GM12878 (cell line): Measurements from ENCODE around the gene FCGR3A. TPM values are rescaled to one million over a fixed set of nuclear protein-coding genes. Genes with fewer than 3 reads are reported as not detected.
"Not testable (repeated sequence)": the region's sequence is repeated elsewhere in the genome, so short reads cannot be mapped to it uniquely, and the experiment has no call there.

Source experiments
- ATAC-seq: fragments of 200-7000 bp; cut with Tn5 transposase; 3 replicates; pipeline ENCODE4 v1.9.1; 2020; ENCODE audit warnings: mild to moderate bottlenecking, moderate library complexity
- BruUV-seq: library from RNA; stranded (reverse); fragments of 400-500 nt; replicated peaks from 2 replicates; lab custom pipeline; 2021; lab: Mats Ljungman, UMichigan
- CTCF ChIA-PET: fragments of 300-600 bp; sonication (Branson Sonifier 250); formaldehyde crosslinking; extraction: SDS; loops from one replicate; lab custom pipeline; 2021; ENCODE audit warnings: inconsistent platforms; lab: Yijun Ruan, JAX
- POLR2A ChIA-PET: fragments of 350-600 bp; formaldehyde crosslinking; extraction: SDS; loops from one replicate; lab custom pipeline; 2021; ENCODE audit warnings: inconsistent platforms; lab: Charles Lee
- RAD21 ChIA-PET: fragments of 300-600 bp; sonication (Branson Sonifier 250); formaldehyde crosslinking; loops from one replicate; lab custom pipeline; 2023; ENCODE audit warnings: antibody characterized with exemption; ENCODE audit not compliant: unreplicated experiment; lab: Charles Lee
- SMC1A ChIA-PET: fragments of 300-600 bp; sonication (Branson Sonifier 250); formaldehyde crosslinking; loops from one replicate; lab custom pipeline; 2023; ENCODE audit not compliant: unreplicated experiment, uncharacterized antibody; lab: Charles Lee
- DNase-seq: peaks from one replicate; pipeline ENCODE4 v3.0.0-alpha.2; 2011; ENCODE audit warnings: low read depth, low spot score
- FAIRE-seq: peaks from 3 replicates; lab custom pipeline; 2011; peaks lifted over from hg19 to GRCh38; lab: Jason Lieb, UNC
- H2AFZ ChIP-seq: 2 replicates; pipeline ENCODE4 v1.6.0; 2011; ENCODE audit warnings: low read depth, low read length, control low read depth; ENCODE audit not compliant: control insufficient read depth
- H3K27ac ChIP-seq: 2 replicates; pipeline ENCODE4 v1.5.1; 2011; ENCODE audit warnings: control low read depth; ENCODE audit not compliant: control insufficient read depth, insufficient read depth
- H3K27me3 ChIP-seq, 2 experiments: replicated peaks in 1 of 2; 2 replicates each; pipeline versions ENCODE4 v1.6.0 to v1.6.1; 2011; ENCODE audit warnings: low read length in 1 of 2; ENCODE audit not compliant: control insufficient read depth in 2 of 2, insufficient read depth in 2 of 2
- H3K36me3 ChIP-seq, 2 experiments: 2 replicates each; pipeline ENCODE4 v1.5.1; 2011; ENCODE audit warnings: low read length in 1 of 2; ENCODE audit not compliant: control insufficient read depth in 2 of 2, insufficient read depth in 2 of 2
- H3K4me1 ChIP-seq: 2 replicates; pipeline ENCODE4 v1.6.1; 2011; ENCODE audit warnings: mild to moderate bottlenecking, low read length, moderate library complexity, mixed read lengths; ENCODE audit not compliant: control insufficient read depth, insufficient read depth
- H3K4me2 ChIP-seq: 2 replicates; pipeline ENCODE4 v1.6.0; 2011; ENCODE audit warnings: control low read depth; ENCODE audit not compliant: control insufficient read depth, insufficient read depth
- H3K4me3 ChIP-seq: fragments of 200-600 bp; sonication (generic); 2 replicates; pipeline ENCODE4 v1.5.1; 2016
- H3K79me2 ChIP-seq: 2 replicates; pipeline ENCODE4 v1.6.0; 2011; ENCODE audit warnings: low read length; ENCODE audit not compliant: control insufficient read depth, insufficient read depth
- H3K9ac ChIP-seq: 2 replicates; pipeline ENCODE4 v1.8.0; 2011; ENCODE audit warnings: low read length, control low read depth, mixed read lengths; ENCODE audit not compliant: control insufficient read depth, insufficient read depth
- H3K9me3 ChIP-seq: replicated peaks from 3 replicates; pipeline ENCODE4 v1.5.1; 2011; ENCODE audit warnings: mild to moderate bottlenecking, low read length; ENCODE audit not compliant: control insufficient read depth, insufficient read depth
- H4K20me1 ChIP-seq: 2 replicates; pipeline ENCODE4 v1.6.0; 2011; ENCODE audit not compliant: control insufficient read depth, insufficient read depth
- EP300 ChIP-seq, 2 experiments: fragments of 150-350 bp in 1 of 2; IDR thresholded peaks; 2 replicates each; pipeline ENCODE4 v1.6.1; 2011 to 2012; ENCODE audit warnings: low read depth in 2 of 2, low read length in 2 of 2, borderline replicate concordance in 1 of 2, improper control_type of control experiment in 1 of 2, inconsistent platforms in 1 of 2; ENCODE audit not compliant: control insufficient read depth in 1 of 2
- ESRRA ChIP-seq: IDR thresholded peaks from 2 replicates; pipeline ENCODE4 v1.6.1; 2012; ENCODE audit warnings: mild to moderate bottlenecking, low read length, improper control_type of control experiment
- IKZF1 ChIP-seq: fragments of 450-650 bp; conservative IDR thresholded peaks from 2 replicates; pipeline ENCODE4 v1.6.1; 2017; ENCODE audit warnings: antibody characterized with exemption, mild to moderate bottlenecking
- NBN ChIP-seq: fragments of 450-650 bp; IDR thresholded peaks from 2 replicates; pipeline ENCODE4 v1.6.1; 2016
- NR2F1 ChIP-seq: fragments of 450-650 bp; conservative IDR thresholded peaks from 2 replicates; pipeline ENCODE4 v1.6.1; 2017; ENCODE audit warnings: mild to moderate bottlenecking
- RB1 ChIP-seq: fragments of 450-650 bp; formaldehyde crosslinking; IDR thresholded peaks from 2 replicates; pipeline ENCODE4 v1.6.1; 2017; ENCODE audit warnings: mild to moderate bottlenecking, borderline replicate concordance
- RUNX3 ChIP-seq: IDR thresholded peaks from 2 replicates; pipeline ENCODE4 v1.6.1; 2012; ENCODE audit warnings: low read length, inconsistent platforms
- SMARCA5 ChIP-seq: fragments of 450-650 bp; IDR thresholded peaks from 2 replicates; pipeline ENCODE4 v1.6.1; 2017; ENCODE audit warnings: mild to moderate bottlenecking
- SREBF2 ChIP-seq: IDR thresholded peaks from 2 replicates; pipeline ENCODE4 v1.6.1; 2012; ENCODE audit warnings: mild to moderate bottlenecking, low read length
- YY1 ChIP-seq: IDR thresholded peaks from 2 replicates; pipeline ENCODE4 v1.6.1; 2011; ENCODE audit warnings: low read depth, mild to moderate bottlenecking, low read length
- ZNF24 ChIP-seq: fragments of 450-650 bp; IDR thresholded peaks from 2 replicates; pipeline ENCODE4 v1.6.1; 2017; ENCODE audit warnings: antibody characterized with exemption, mild to moderate bottlenecking
- WGBS: methylation state at CpG from one replicate; pipeline ENCODE4 v1.1.6; 2016; ENCODE audit warnings: low lambda C conversion rate; ENCODE audit not compliant: insufficient replicate concordance, insufficient coverage; ENCODE audit errors: missing lambda C conversion rate; 5-methylcytosine and 5-hydroxymethylcytosine counted together
- in situ Hi-C: fragments of 300-500 bp; cut with MboI; formaldehyde crosslinking; loops from 9 replicates; pipeline ENCODE4 v1.14.3; 2018; ENCODE audit warnings: mixed read lengths
- intact Hi-C: fragments of 100-400 bp; cut with micrococcal nuclease; formaldehyde crosslinking; loops from one replicate; pipeline ENCODE4 v1.14.2; 2022; ENCODE audit not compliant: unreplicated experiment
- polyA plus RNA-seq, 11 experiments: library from polyadenylated mRNA; depleted of rRNA in 4 of 11; unstranded in 6 of 11; stranded (reverse) in 5 of 11; fragments of >200 nt; fragmentation: Nextera tagmentation in 4 of 11; fragmentation: Illumina TruSeq in 1 of 11; extraction: Ambion mirVana in 4 of 11; extraction: Trizol in 1 of 11; gene quantifications; 1 replicate in 1 of 11; 2 replicates in 10 of 11; pipeline versions ENCODE4 v1.2.1 to v1.2.3, GENCODE V29; 2011 to 2016; ENCODE audit warnings: inconsistent platforms in 2 of 11, missing spikeins in 2 of 11, low read depth in 1 of 11
- total RNA-seq, 4 experiments: library from RNA; depleted of rRNA in 3 of 4; stranded (reverse); fragments of >200 nt in 3 of 4; fragmentation: Illumina TruSeq in 1 of 4; extraction: Trizol in 1 of 4; gene quantifications; 2 replicates each; pipeline versions ENCODE4 v1.2.1 to v1.2.3, GENCODE V29; 2013 to 2021
- TF ChIP-seq, protein P1 (sequence below): fragments of 450-650 bp; IDR thresholded peaks from 2 replicates; pipeline ENCODE4 v1.6.1; 2014; ENCODE audit warnings: mild to moderate bottlenecking
- TF ChIP-seq, protein P2 (sequence below): fragments of 150-350 bp; IDR thresholded peaks from 2 replicates; pipeline ENCODE4 v1.6.1; 2014; ENCODE audit warnings: mild to moderate bottlenecking, low read depth, low read length

FCGR3A gene
- total and polyA plus RNA-seq, 10 of the 15 experiments (the other 5 are each of a cell fraction or from before 2014, with no cell fraction given), result 0.09 to 0.10 TPM; not detected in 8

DNA sequence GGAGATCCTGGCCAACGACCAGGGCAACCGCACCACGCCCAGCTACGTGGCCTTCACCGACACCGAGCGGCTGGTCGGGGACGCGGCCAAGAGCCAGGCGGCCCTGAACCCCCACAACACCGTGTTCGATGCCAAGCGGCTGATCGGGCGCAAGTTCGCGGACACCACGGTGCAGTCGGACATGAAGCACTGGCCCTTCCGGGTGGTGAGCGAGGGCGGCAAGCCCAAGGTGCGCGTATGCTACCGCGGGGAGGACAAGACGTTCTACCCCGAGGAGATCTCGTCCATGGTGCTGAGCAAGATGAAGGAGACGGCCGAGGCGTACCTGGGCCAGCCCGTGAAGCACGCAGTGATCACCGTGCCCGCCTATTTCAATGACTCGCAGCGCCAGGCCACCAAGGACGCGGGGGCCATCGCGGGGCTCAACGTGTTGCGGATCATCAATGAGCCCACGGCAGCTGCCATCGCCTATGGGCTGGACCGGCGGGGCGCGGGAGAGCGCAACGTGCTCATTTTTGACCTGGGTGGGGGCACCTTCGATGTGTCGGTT is 24.8 kb downstream of the FCGR3A start:
- FAIRE-seq, H3K9me3 ChIP-seq, DNase-seq, H3K36me3 ChIP-seq, SMC1A ChIA-PET, RAD21 ChIA-PET, POLR2A ChIA-PET, in situ Hi-C loops, BruUV-seq, H4K20me1 ChIP-seq, intact Hi-C loops, H3K27ac ChIP-seq, CTCF ChIA-PET, H3K4me1 ChIP-seq, H3K27me3 ChIP-seq, H3K79me2 ChIP-seq, H3K9ac ChIP-seq: not testable (repeated sequence)
- H3K4me3 ChIP-seq, result peak overlapping the region; percentile 33; the same call in 1 of the 2 replicates
- H3K4me2 ChIP-seq, result 0 out of 2 replicates have a peak overlapping the region, but pooled peaks have one; percentile 31
- ATAC-seq, result peak; percentile 61
- 51% methylated on average over 24 of the region's 55 CpGs for WGBS
- H2AFZ ChIP-seq, result peak overlapping the region; percentile 60

DNA sequence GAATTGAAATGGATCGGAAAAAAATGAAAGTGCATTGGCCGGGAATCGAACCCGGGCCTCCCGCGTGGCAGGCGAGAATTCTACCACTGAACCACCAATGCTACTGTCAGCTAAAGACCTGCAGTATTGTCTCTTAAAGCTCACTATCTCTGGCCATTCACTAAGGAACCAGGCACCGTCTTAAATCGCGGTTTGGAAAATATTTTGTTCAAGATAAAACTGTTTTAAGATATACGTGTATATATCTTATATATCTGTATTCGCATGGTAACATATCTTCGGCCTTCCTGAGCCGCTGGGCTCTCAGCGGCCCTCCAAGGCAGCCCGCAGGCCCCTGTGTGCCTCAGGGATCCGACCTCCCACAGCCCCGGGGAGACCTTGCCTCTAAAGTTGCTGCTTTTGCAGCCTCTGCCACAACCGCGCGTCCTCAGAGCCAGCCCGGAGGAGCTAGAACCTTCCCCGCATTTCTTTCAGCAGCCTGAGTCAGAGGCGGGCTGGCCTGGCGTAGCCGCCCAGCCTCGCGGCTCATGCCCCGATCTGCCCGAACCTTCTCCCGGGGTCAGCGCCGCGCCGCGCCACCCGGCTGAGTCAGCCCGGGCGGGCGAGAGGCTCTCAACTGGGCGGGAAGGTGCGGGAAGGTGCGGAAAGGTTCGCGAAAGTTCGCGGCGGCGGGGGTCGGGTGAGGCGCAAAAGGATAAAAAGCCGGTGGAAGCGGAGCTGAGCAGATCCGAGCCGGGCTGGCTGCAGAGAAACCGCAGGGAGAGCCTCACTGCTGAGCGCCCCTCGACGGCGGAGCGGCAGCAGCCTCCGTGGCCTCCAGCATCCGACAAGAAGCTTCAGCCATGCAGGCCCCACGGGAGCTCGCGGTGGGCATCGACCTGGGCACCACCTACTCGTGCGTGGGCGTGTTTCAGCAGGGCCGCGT is 25.5 kb downstream of the FCGR3A start, which contains the start of gene HSPA6:
Gene HSPA6 (plus strand): TSS at position 724 of the 925 bp plus-strand sequence. CDS start 119 bp downstream, at position 843.
- RAD21 ChIA-PET, result not testable (repeated sequence)
- CTCF ChIA-PET, result interaction anchor here (0.7 to 0.9 kb wide), 2 partner anchors 8 to 19 kb away, joined by 3 to 4 read pairs; partner anchors contain the start of gene FCGR2A
- TF ChIP-seq ZNF24, result peak; percentile 100
- peak; percentile 86 for TF ChIP-seq RB1
- peak; percentile 45; the same call in 1 of the 2 replicates for TF ChIP-seq NR2F1
- peak in 1 of 2 experiments; percentile 75; a peak in 1 of 4 replicates for TF ChIP-seq EP300 (IDR thresholded peaks at IDR 0.05; ENCODE audit: borderline replicate concordance in 1 of 2, control insufficient read depth in 1 of 2, low read depth in 2 of 2, low read length in 2 of 2)
- peak; percentile 84 for TF ChIP-seq IKZF1
- TF ChIP-seq, protein P1, sequence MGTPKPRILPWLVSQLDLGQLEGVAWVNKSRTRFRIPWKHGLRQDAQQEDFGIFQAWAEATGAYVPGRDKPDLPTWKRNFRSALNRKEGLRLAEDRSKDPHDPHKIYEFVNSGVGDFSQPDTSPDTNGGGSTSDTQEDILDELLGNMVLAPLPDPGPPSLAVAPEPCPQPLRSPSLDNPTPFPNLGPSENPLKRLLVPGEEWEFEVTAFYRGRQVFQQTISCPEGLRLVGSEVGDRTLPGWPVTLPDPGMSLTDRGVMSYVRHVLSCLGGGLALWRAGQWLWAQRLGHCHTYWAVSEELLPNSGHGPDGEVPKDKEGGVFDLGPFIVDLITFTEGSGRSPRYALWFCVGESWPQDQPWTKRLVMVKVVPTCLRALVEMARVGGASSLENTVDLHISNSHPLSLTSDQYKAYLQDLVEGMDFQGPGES, result 0 out of 2 replicates have a peak, but pooled peaks have one; percentile 32
- TF ChIP-seq SMARCA5, result peak; percentile 89
- peak; percentile 72 for TF ChIP-seq RUNX3
- peak; percentile 76 for TF ChIP-seq YY1
- TF ChIP-seq ESRRA, result peak; percentile 76; the same call in 1 of the 2 replicates
- TF ChIP-seq NBN, result 0 out of 2 replicates have a peak, but pooled peaks have one; percentile 33
- TF ChIP-seq, protein P2, sequence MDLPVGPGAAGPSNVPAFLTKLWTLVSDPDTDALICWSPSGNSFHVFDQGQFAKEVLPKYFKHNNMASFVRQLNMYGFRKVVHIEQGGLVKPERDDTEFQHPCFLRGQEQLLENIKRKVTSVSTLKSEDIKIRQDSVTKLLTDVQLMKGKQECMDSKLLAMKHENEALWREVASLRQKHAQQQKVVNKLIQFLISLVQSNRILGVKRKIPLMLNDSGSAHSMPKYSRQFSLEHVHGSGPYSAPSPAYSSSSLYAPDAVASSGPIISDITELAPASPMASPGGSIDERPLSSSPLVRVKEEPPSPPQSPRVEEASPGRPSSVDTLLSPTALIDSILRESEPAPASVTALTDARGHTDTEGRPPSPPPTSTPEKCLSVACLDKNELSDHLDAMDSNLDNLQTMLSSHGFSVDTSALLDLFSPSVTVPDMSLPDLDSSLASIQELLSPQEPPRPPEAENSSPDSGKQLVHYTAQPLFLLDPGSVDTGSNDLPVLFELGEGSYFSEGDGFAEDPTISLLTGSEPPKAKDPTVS, result peak; percentile 97
- peak; percentile 94 for TF ChIP-seq SREBF2

More for the DNA sequence above, 25.5 kb downstream of the FCGR3A start, which contains the start of gene HSPA6:
- H4K20me1 ChIP-seq, H3K9me3 ChIP-seq, FAIRE-seq, in situ Hi-C loops, H3K27me3 ChIP-seq, POLR2A ChIA-PET, H3K36me3 ChIP-seq, H3K4me1 ChIP-seq, H3K79me2 ChIP-seq, intact Hi-C loops, BruUV-seq: not testable (repeated sequence)
- ATAC-seq, result peak; percentile 83
- H3K4me3 ChIP-seq, result peak within 1 kb of the TSS; percentile 68
- SMC1A ChIA-PET, result interaction anchor here (1.0 kb wide), 1 partner anchor 40 kb away, joined by 3 read pairs; no protein-coding TSS in a partner anchor
- DNase-seq, result peak; percentile 80
- H3K4me2 ChIP-seq, result peak within 1 kb of the TSS; percentile 60; the same call in 1 of the 2 replicates
- H3K27ac ChIP-seq, result peak within 1 kb of the TSS; percentile 2; the same call in 1 of the 2 replicates
- H3K9ac ChIP-seq, result peak within 1 kb of the TSS; percentile 36
- H2AFZ ChIP-seq, result peak within 1 kb of the TSS; percentile 76
- WGBS, result under 1% methylated on average over 60 of the region's 72 CpGs
